ENCODE measurements around the gene SNX32.

SNX32 gene

GRCh38 chr11:65869643-65870306 lies 36.0 kb downstream of the SNX32 start:
- no peak for DNase-seq

- DNase-seq = no peak
Observed at GRCh38 chr11:65870307-65870658, 36.5 kb downstream of the SNX32 start.

GRCh38 chr11:65870706-65871681 lies 37.2 kb downstream of the SNX32 start:
- DNase-seq = no peak

GRCh38 chr11:65871811-65872548 lies 38.2 kb downstream of the SNX32 start:
- no peak for DNase-seq

- no peak for DNase-seq
Observed at GRCh38 chr11:65872586-65873317, 39.0 kb downstream of the SNX32 start, which contains the start of gene EFEMP2. TSS of gene EFEMP2 (minus strand) at chr11:65872800. CDS start at chr11:65872354, 446 bp downstream.

GRCh38 chr11:65873318-65874156 lies 39.8 kb downstream of the SNX32 start:
- peak; percentile 58 to 89 for DNase-seq

- DNase-seq = no peak
Observed at GRCh38 chr11:65879617-65880016, 45.9 kb downstream of the SNX32 start, which contains the start of gene CTSW. TSS of gene CTSW (plus strand) at chr11:65879837. CDS start at chr11:65879855, 18 bp downstream.

- DNase-seq = no peak
Observed at GRCh38 chr11:65880027-65880426, 46.3 kb downstream of the SNX32 start.

GRCh38 chr11:65880844-65881421 lies 47.2 kb downstream of the SNX32 start:
- no peak for DNase-seq

GRCh38 chr11:65882120-65883057 lies 48.6 kb downstream of the SNX32 start:
- DNase-seq = no peak

- DNase-seq = no peak
Observed at GRCh38 chr11:65883058-65883761, 49.4 kb downstream of the SNX32 start.

GRCh38 chr11:65883786-65884715 lies 50.3 kb downstream of the SNX32 start:
- DNase-seq = no peak

GRCh38 chr11:65884716-65885092 lies 50.9 kb downstream of the SNX32 start:
- DNase-seq = peak in 1 of 2 experiments; percentile 53

GRCh38 chr11:65885231-65885630 lies 51.5 kb downstream of the SNX32 start:
- DNase-seq = no peak

- no peak for DNase-seq
Observed at GRCh38 chr11:65885808-65886536, 52.2 kb downstream of the SNX32 start.

- no peak for DNase-seq
Observed at GRCh38 chr11:65886826-65887722, 53.3 kb downstream of the SNX32 start.

Data from cerebellar nuclear complex (tissue), 1 donor.